ENCODE measurements around the gene TMPRSS3. TPM values are rescaled to one million over a fixed set of nuclear protein-coding genes. Genes with fewer than 3 reads are reported as not detected.

TMPRSS3 gene
- total and polyA plus RNA-seq, 10 donors: 0.22 to 6.0 (median 0.70) TPM; not detected in 1

DNA sequence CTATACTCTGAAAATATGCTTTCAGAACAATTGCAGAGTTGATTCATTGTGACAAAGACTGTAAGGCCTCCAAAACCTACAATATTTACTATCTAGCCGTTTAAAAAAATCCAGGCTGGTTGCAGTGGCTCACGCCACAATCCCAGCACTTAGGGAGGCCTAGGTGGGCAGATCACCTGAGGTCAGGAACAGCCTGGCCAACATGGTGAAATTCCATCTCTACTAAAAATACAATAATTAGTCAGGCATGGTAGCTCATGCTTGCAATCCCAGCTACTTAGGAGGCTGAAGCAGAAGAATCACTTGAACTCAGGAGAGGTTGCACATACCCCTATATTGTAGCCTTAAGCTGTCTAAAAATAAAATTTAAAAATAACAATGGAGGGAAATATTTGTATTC, 39.8 kb downstream of the TMPRSS3 start:
- H3K36me3 ChIP-seq: no peaks in the 10 kb centered on the region
- no peak for DNase-seq
- intact Hi-C loops (cut with DNase I; ENCODE audit: low total_unique reads): no loop called here
- peaks cover 0 to 34% (median 0%) of the 10 kb centered on the region in 7 donors for H3K27me3 ChIP-seq (replicated peaks in 1 of 7)
- TF ChIP-seq POLR2AphosphoS5 (IDR thresholded peaks at IDR 0.05) (no peak), CTCF (IDR thresholded peaks at IDR 0.05 in 8 of 11, conservative IDR thresholded peaks at IDR 0.05 in 3 of 11) (no peak), POLR2A (IDR thresholded peaks at IDR 0.05) (no peak)
- WGBS, 5 donors: 88 to 98% (median 88%) methylated on average over 2 of the region's 2 CpGs
- H3K9me3 ChIP-seq: peaks cover 0 to 47% (median 37%) of the 10 kb centered on the region in 8 donors
- H3K4me3 ChIP-seq: no peak overlapping the region
- H3K4me1 ChIP-seq: no peaks in the 10 kb centered on the region
- H3K27ac ChIP-seq: no peak overlapping the region

DNA sequence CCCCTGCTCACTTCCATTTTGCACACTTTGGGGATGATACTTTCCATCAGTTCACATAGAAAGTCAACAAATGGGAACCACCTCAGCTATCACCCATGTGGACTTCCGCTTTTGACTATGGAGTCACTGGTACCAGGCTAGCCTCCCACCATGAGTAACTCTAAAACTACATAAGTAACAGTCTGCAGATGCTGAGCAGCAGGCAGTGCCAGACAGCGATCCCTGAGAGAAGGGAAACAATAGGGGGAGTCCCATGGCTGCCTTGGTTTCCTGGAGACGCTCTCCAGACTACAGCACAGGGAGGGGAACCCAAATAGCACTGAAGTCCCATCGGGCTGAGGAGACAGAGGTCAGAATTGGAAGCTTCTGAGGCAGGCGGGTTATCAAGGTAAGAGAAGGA, 42.2 kb downstream of the TMPRSS3 start:
- DNase-seq: peak; percentile 14
- peaks cover 0 to 21% (median 0%) of the 10 kb centered on the region in 7 donors for H3K27me3 ChIP-seq (replicated peaks in 1 of 7)
- H3K4me1 ChIP-seq: no peaks in the 10 kb centered on the region
- intact Hi-C loops (cut with DNase I; ENCODE audit: low total_unique reads): no loop called here
- no peak overlapping the region for H3K4me3 ChIP-seq
- peaks cover 0 to 40% (median 31%) of the 10 kb centered on the region in 8 donors for H3K9me3 ChIP-seq
- 77 to 90% (median 83%) methylated on average over 5 of the region's 5 CpGs for WGBS, 5 donors
- H3K27ac ChIP-seq: no peak overlapping the region
- no peaks in the 10 kb centered on the region for H3K36me3 ChIP-seq
- no peak for TF ChIP-seq CTCF (IDR thresholded peaks at IDR 0.05 in 8 of 11, conservative IDR thresholded peaks at IDR 0.05 in 3 of 11)
- TF ChIP-seq POLR2A (IDR thresholded peaks at IDR 0.05): no peak
- TF ChIP-seq POLR2AphosphoS5 (IDR thresholded peaks at IDR 0.05): no peak

DNA sequence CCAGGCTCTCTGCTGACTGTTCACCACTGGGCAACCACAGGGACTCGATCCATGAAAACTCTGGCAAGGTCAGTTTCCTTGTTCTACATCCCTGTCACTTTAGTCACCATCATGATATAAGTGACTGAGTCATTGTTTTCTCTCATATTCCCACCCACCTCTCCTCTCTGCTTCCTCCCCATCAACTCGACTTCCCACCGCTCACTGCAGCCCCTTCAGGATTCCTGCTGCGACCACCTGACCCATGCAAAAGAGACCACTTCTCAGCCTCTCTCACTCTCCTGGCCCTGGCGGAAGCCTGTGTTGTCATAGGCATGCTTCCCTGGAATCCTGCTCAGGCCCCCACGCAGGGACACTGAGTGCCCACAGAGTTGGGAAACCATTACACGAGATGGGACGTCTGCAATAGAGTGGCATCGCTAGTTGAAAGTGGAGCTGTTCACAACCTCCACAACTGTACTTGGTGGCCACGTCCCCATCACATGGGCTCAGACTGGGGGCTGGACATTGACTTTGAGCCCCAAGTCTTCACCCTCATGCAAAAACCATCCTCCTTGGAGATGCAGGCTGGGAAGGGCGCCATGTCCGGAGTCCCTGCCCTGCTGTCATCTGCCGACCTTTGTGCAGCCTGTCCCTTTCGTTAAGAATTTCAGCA, 43.3 kb downstream of the TMPRSS3 start:
- peak; percentile 35 for DNase-seq
- TF ChIP-seq POLR2AphosphoS5 (IDR thresholded peaks at IDR 0.05) (no peak), POLR2A (IDR thresholded peaks at IDR 0.05) (no peak), CTCF (IDR thresholded peaks at IDR 0.05 in 8 of 11, conservative IDR thresholded peaks at IDR 0.05 in 3 of 11) (no peak)
- H3K27me3 ChIP-seq (replicated peaks in 1 of 7): peaks cover 0 to 16% (median 0%) of the 10 kb centered on the region in 7 donors
- no peak overlapping the region for H3K4me3 ChIP-seq
- H3K9me3 ChIP-seq: peaks cover 0 to 40% (median 31%) of the 10 kb centered on the region in 8 donors
- intact Hi-C loops (cut with DNase I; ENCODE audit: low total_unique reads): no loop called here
- H3K36me3 ChIP-seq: no peaks in the 10 kb centered on the region
- H3K27ac ChIP-seq: no peak overlapping the region
- 78 to 88% (median 86%) methylated on average over 12 to 14 of the region's 14 CpGs for WGBS, 5 donors
- H3K4me1 ChIP-seq: no peaks in the 10 kb centered on the region

GRCh38 chr21:42351626-42352440, 44.0 kb downstream of the TMPRSS3 start:
- 75 to 85% (median 77%) methylated on average over 11 of the region's 11 CpGs for WGBS, 5 donors
- DNase-seq: peak; percentile 41
- intact Hi-C loops (cut with DNase I; ENCODE audit: low total_unique reads): no loop called here

More at GRCh38 chr21:42351626-42352440, 44.0 kb downstream of the TMPRSS3 start:
- Histone ChIP-seq H3K27me3 (replicated peaks in 1 of 7) (peaks cover 0 to 20% (median 0%) of the 10 kb centered on the region in 7 donors), H3K4me1 (no peaks in the 10 kb centered on the region), H3K9me3 (peaks cover 0 to 34% (median 28%) of the 10 kb centered on the region in 8 donors), H3K27ac (no peak overlapping the region), H3K4me3 (no peak overlapping the region), H3K36me3 (no peaks in the 10 kb centered on the region)
- TF ChIP-seq POLR2AphosphoS5 (IDR thresholded peaks at IDR 0.05): no peak
- TF ChIP-seq CTCF (IDR thresholded peaks at IDR 0.05 in 8 of 11, conservative IDR thresholded peaks at IDR 0.05 in 3 of 11): no peak
- no peak for TF ChIP-seq POLR2A (IDR thresholded peaks at IDR 0.05)

Data from spleen (tissue), 11 donors.